H1 (cell line): ENCODE data around the gene KYNU. TPM values are rescaled to one million over a fixed set of nuclear protein-coding genes. Genes with fewer than 3 reads are reported as not detected.

Source experiments
- CTCF ChIA-PET: fragments of 300-600 bp; sonication (Branson Sonifier 250); formaldehyde crosslinking; loops from one replicate; lab custom pipeline; 2021; ENCODE audit not compliant: partially characterized antibody; lab: Charles Lee
- POLR2A ChIA-PET: fragments of 300-600 bp; sonication (Branson Sonifier 250); formaldehyde crosslinking; loops from one replicate; lab custom pipeline; 2021; ENCODE audit warnings: inconsistent platforms; ENCODE audit not compliant: partially characterized antibody; lab: Charles Lee
- DNase-seq, 2 experiments: peaks; one replicate each; pipeline versions ENCODE4 v3.0.0 to v3.0.0-alpha.2; 2010 to 2022; ENCODE audit warnings: low spot score in 2 of 2, low read depth in 1 of 2, mixed read lengths in 1 of 2
- FAIRE-seq: peaks from 2 replicates; lab custom pipeline; 2011; peaks lifted over from hg19 to GRCh38; lab: Jason Lieb, UNC
- H2AFZ ChIP-seq: 2 replicates; pipeline ENCODE4 v1.8.1; 2012; ENCODE audit warnings: low read length, inconsistent platforms
- H2AK5ac ChIP-seq: 2 replicates; pipeline ENCODE4 v1.6.1; 2013; ENCODE audit warnings: low read depth, low read length
- H2BK120ac ChIP-seq: replicated peaks from 2 replicates; pipeline ENCODE3; 2013; ENCODE audit warnings: low read depth, low read length, inconsistent platforms
- H2BK12ac ChIP-seq: 2 replicates; pipeline ENCODE4 v1.6.1; 2013; ENCODE audit warnings: low read depth, low read length
- H2BK15ac ChIP-seq: 2 replicates; pipeline ENCODE4 v1.6.1; 2013; ENCODE audit warnings: low read length
- H2BK20ac ChIP-seq: 2 replicates; pipeline ENCODE4 v1.6.1; 2013; ENCODE audit warnings: low read length
- H2BK5ac ChIP-seq: 2 replicates; pipeline ENCODE4 v1.6.1; 2013; ENCODE audit warnings: low read depth, low read length
- H3K14ac ChIP-seq: 2 replicates; pipeline ENCODE4 v1.6.1; 2013; ENCODE audit warnings: inconsistent platforms; ENCODE audit not compliant: insufficient read length
- H3K18ac ChIP-seq: 2 replicates; pipeline ENCODE4 v1.6.1; 2013; ENCODE audit warnings: low read length; ENCODE audit errors: extremely low read depth
- H3K23ac ChIP-seq: 2 replicates; pipeline ENCODE4 v1.6.1; 2013; ENCODE audit warnings: inconsistent platforms; ENCODE audit not compliant: insufficient read length
- H3K23me2 ChIP-seq: 2 replicates; pipeline ENCODE4 v1.6.1; 2013; ENCODE audit warnings: low read depth, low read length
- H3K27ac ChIP-seq: 2 replicates; pipeline ENCODE4 v1.6.1; 2011; ENCODE audit warnings: low read depth, low read length, inconsistent platforms
- H3K27me3 ChIP-seq, 4 experiments: replicated peaks in 1 of 4; 1 replicate in 1 of 4; 2 replicates in 3 of 4; pipeline versions ENCODE4 v1.6.1 to v1.8.1; 2011 to 2013; ENCODE audit warnings: low read length in 3 of 4, mild to moderate bottlenecking in 3 of 4, inconsistent platforms in 2 of 4, mixed read lengths in 2 of 4, moderate library complexity in 1 of 4; ENCODE audit not compliant: control insufficient read depth in 3 of 4, insufficient read depth in 3 of 4; ENCODE audit errors: extremely low read depth in 1 of 4
- H3K36me3 ChIP-seq, 4 experiments: 2 replicates each; pipeline versions ENCODE4 v1.6.1 to v1.8.1; 2011 to 2013; ENCODE audit warnings: mild to moderate bottlenecking in 4 of 4, low read length in 3 of 4, moderate library complexity in 2 of 4, control low read depth in 1 of 4, inconsistent platforms in 1 of 4; ENCODE audit not compliant: insufficient read depth in 4 of 4, control insufficient read depth in 2 of 4
- H3K4ac ChIP-seq: replicated peaks from 2 replicates; pipeline ENCODE3; 2013; ENCODE audit warnings: low read length, low read depth, mixed read lengths, inconsistent platforms; ENCODE audit not compliant: insufficient read length
- H3K4me1 ChIP-seq, 4 experiments: replicated peaks in 1 of 4; 1 replicate in 1 of 4; 2 replicates in 3 of 4; pipeline versions ENCODE4 v1.6.1 to v1.8.1; 2011 to 2013; ENCODE audit warnings: low read length in 3 of 4, inconsistent platforms in 2 of 4, mixed read lengths in 1 of 4; ENCODE audit not compliant: insufficient read depth in 4 of 4, control insufficient read depth in 3 of 4
- H3K4me2 ChIP-seq, 2 experiments: 2 replicates each; pipeline versions ENCODE4 v1.6.1 to v1.8.1; 2011 to 2013; ENCODE audit warnings: low read depth in 2 of 2, low read length in 2 of 2, control low read depth in 1 of 2, inconsistent platforms in 1 of 2, mild to moderate bottlenecking in 1 of 2; ENCODE audit not compliant: insufficient read depth in 1 of 2
- H3K4me3 ChIP-seq, 4 experiments: fragments of 200-600, 300-600 bp in 1 of 4; sonication (generic), shearing (Covaris generic), sonication (Bioruptor Twin) in 1 of 4; 2 replicates each; pipeline versions ENCODE4 v1.5.1 to v1.8.1; 2011 to 2016; ENCODE audit warnings: low read length in 4 of 4, low read depth in 3 of 4, control low read depth in 2 of 4, inconsistent platforms in 2 of 4, mild to moderate bottlenecking in 2 of 4, mixed read lengths in 1 of 4, moderate library complexity in 1 of 4; ENCODE audit not compliant: insufficient read depth in 2 of 4; ENCODE audit errors: extremely low read depth in 1 of 4
- H3K56ac ChIP-seq: replicated peaks from 2 replicates; pipeline ENCODE3; 2013; ENCODE audit warnings: low read depth, mild to moderate bottlenecking, mixed read lengths, low read length, inconsistent platforms; ENCODE audit not compliant: insufficient read length
- H3K79me1 ChIP-seq: 2 replicates; pipeline ENCODE4 v1.6.1; 2013; ENCODE audit warnings: low read depth, low read length, control low read depth
- H3K79me2 ChIP-seq, 2 experiments: 2 replicates each; pipeline versions ENCODE4 v1.6.1 to v1.8.1; 2012 to 2013; ENCODE audit warnings: low read length in 2 of 2, mild to moderate bottlenecking in 2 of 2, inconsistent platforms in 1 of 2; ENCODE audit not compliant: insufficient read depth in 2 of 2, control insufficient read depth in 1 of 2
- H3K9ac ChIP-seq, 4 experiments: replicated peaks in 1 of 4; 1 replicate in 1 of 4; 2 replicates in 3 of 4; pipeline versions ENCODE4 v1.6.1 to v1.8.1; 2011 to 2013; ENCODE audit warnings: low read depth in 3 of 4, low read length in 3 of 4, control low read depth in 2 of 4, mild to moderate bottlenecking in 2 of 4, moderate library complexity in 2 of 4, inconsistent platforms in 1 of 4; ENCODE audit errors: extremely low read depth in 1 of 4
- H3K9me3 ChIP-seq, 2 experiments: 2 replicates each; pipeline versions ENCODE4 v1.6.1 to v1.8.1; 2012 to 2013; ENCODE audit warnings: mild to moderate bottlenecking in 2 of 2, moderate library complexity in 2 of 2, control low read depth in 1 of 2, inconsistent platforms in 1 of 2, low read depth in 1 of 2, low read length in 1 of 2, mixed read lengths in 1 of 2; ENCODE audit not compliant: insufficient read depth in 2 of 2
- H4K20me1 ChIP-seq, 2 experiments: replicated peaks in 1 of 2; 2 replicates each; pipeline versions ENCODE3 to v1.8.1; 2011 to 2013; ENCODE audit warnings: inconsistent platforms in 2 of 2, low read length in 2 of 2, mild to moderate bottlenecking in 1 of 2; ENCODE audit not compliant: insufficient read depth in 2 of 2, control insufficient read depth in 1 of 2
- H4K5ac ChIP-seq: 2 replicates; pipeline ENCODE4 v1.6.1; 2013; ENCODE audit warnings: low read length, low read depth, mixed read lengths, inconsistent platforms; ENCODE audit not compliant: insufficient read length
- H4K8ac ChIP-seq: 2 replicates; pipeline ENCODE4 v1.8.0; 2013; ENCODE audit warnings: mild to moderate bottlenecking, moderate library complexity, low read length, inconsistent platforms; ENCODE audit not compliant: insufficient read depth; ENCODE audit errors: extremely low read depth
- H4K91ac ChIP-seq: replicated peaks from 2 replicates; pipeline ENCODE3; 2013; ENCODE audit warnings: low read length, mixed read lengths, inconsistent platforms; ENCODE audit not compliant: insufficient read length
- BRCA1 ChIP-seq: IDR thresholded peaks from 2 replicates; pipeline ENCODE4 v1.6.1; 2012; ENCODE audit warnings: low read depth, low read length, improper control_type of control experiment
- CHD2 ChIP-seq: IDR thresholded peaks from 2 replicates; pipeline ENCODE4 v1.6.1; 2012; ENCODE audit warnings: low read length, improper control_type of control experiment
- CREB1 ChIP-seq: IDR thresholded peaks from 2 replicates; pipeline ENCODE4 v1.6.1; 2012; ENCODE audit warnings: inconsistent platforms
- EZH2 ChIP-seq: fragments of 200-600 bp; sonication (generic); IDR thresholded peaks from 2 replicates; pipeline ENCODE4 v1.7.1; 2012; ENCODE audit warnings: low read depth, mild to moderate bottlenecking, moderate library complexity, low read length, inconsistent platforms; ENCODE audit not compliant: severe bottlenecking
- JUN ChIP-seq: IDR thresholded peaks from 2 replicates; pipeline ENCODE4 v1.6.1; 2011; ENCODE audit warnings: low read depth, mild to moderate bottlenecking, improper control_type of control experiment, low read length
- KDM1A ChIP-seq: fragments of 200-600, 300-600 bp; sonication (generic); IDR thresholded peaks from 2 replicates; pipeline ENCODE4 v1.7.1; 2016; ENCODE audit warnings: mild to moderate bottlenecking, low read length, borderline replicate concordance
- KDM4A ChIP-seq: IDR thresholded peaks from one replicate; pipeline ENCODE4 v1.7.1; 2012; ENCODE audit warnings: low read depth, mild to moderate bottlenecking, moderate library complexity, low read length, inconsistent platforms; ENCODE audit not compliant: severe bottlenecking
- MAFK ChIP-seq: IDR thresholded peaks from 2 replicates; pipeline ENCODE4 v1.6.1; 2012; ENCODE audit warnings: low read depth, mild to moderate bottlenecking, improper control_type of control experiment, low read length
- SIX5 ChIP-seq: IDR thresholded peaks from 2 replicates; pipeline ENCODE4 v1.6.1; 2011; ENCODE audit warnings: mild to moderate bottlenecking, low read depth, low read length
- TCF12 ChIP-seq: IDR thresholded peaks from 2 replicates; pipeline ENCODE4 v1.6.1; 2011; ENCODE audit warnings: low read depth, mild to moderate bottlenecking, low read length
- YY1 ChIP-seq: IDR thresholded peaks from 2 replicates; pipeline ENCODE4 v1.6.1; 2011; ENCODE audit warnings: low read depth, mild to moderate bottlenecking, low read length
- ZNF274 ChIP-seq: IDR thresholded peaks from 2 replicates; pipeline ENCODE4 v1.7.0; 2012; ENCODE audit warnings: low read length, borderline replicate concordance; ENCODE audit errors: extremely low read depth
- WGBS, 2 experiments: shearing (Covaris generic) in 1 of 2; methylation state at CpG; one replicate each; pipeline versions ENCODE4 v1.1.6 to v1.1.7; 2013 to 2015; ENCODE audit warnings: low lambda C conversion rate in 2 of 2, mixed read lengths in 2 of 2, inconsistent platforms in 1 of 2, low coverage in 1 of 2, missing lambda C conversion rate in 1 of 2; ENCODE audit not compliant: insufficient replicate concordance in 2 of 2, insufficient coverage in 1 of 2, insufficient read length in 1 of 2; ENCODE audit errors: extremely low coverage in 1 of 2, missing lambda C conversion rate in 1 of 2; 5-methylcytosine and 5-hydroxymethylcytosine counted together
- polyA plus RNA-seq, 7 experiments: library from polyadenylated mRNA; depleted of rRNA in 3 of 7; stranded (reverse) in 5 of 7; unstranded in 2 of 7; fragments of >200 nt in 5 of 7; fragments of 200-250 nt in 2 of 7; gene quantifications; 1 replicate in 5 of 7; 2 replicates in 1 of 7; 4 replicates in 1 of 7; pipeline versions ENCODE4 v1.2.1 to v1.2.3, GENCODE V29; 2011 to 2013; ENCODE audit warnings: missing spikeins in 2 of 7, mixed read lengths in 2 of 7
- total RNA-seq: library from RNA; stranded (reverse); fragmentation: NEBNext Ultra II Directional; extraction: Animal tissue kit (Norgen Biotek cat#: 25700); gene quantifications from 2 replicates; pipeline ENCODE4 v1.2.1, GENCODE V29; 2021

The KYNU gene
- total and polyA plus RNA-seq, 2 of the 8 experiments (the other 6 are each of a cell fraction or from before 2014, with no cell fraction given), result 0.09 to 0.13 TPM

GRCh38 chr2:142973822-142974207 is 96.4 kb downstream of the KYNU start:
- H4K8ac ChIP-seq, result no peak overlapping the region
- peak overlapping the region; percentile 2; a peak in 1 of 4 replicates for H3K4me2 ChIP-seq
- TF ChIP-seq CHD2 (no peak), CREB1 (no peak), YY1 (no peak), SIX5 (no peak), EZH2 (no peak), ZNF274 (no peak), KDM4A (no peak), BRCA1 (no peak), TCF12 (no peak), MAFK (no peak), JUN (no peak), KDM1A (no peak)
- TF ChIP-seq, all 59 proteins: peak for 0
- H2AFZ ChIP-seq, result no peak overlapping the region
- H3K4ac ChIP-seq, result peak overlapping the region; percentile 57
- no peak overlapping the region for H2BK15ac ChIP-seq
- H3K56ac ChIP-seq, result peak overlapping the region; percentile 40
- H3K18ac ChIP-seq, result no peak overlapping the region
- H2BK5ac ChIP-seq, result peak overlapping the region; percentile 92; the same call in 1 of the 2 replicates
- H3K27me3 ChIP-seq, result no peaks in the 10 kb centered on the region
- peaks cover 5 to 22% (median 9%) of the 10 kb centered on the region in 4 experiments; a peak in 4 of 7 replicates for H3K4me1 ChIP-seq
- no peaks in the 10 kb centered on the region for H4K20me1 ChIP-seq
- H2BK120ac ChIP-seq, result peak overlapping the region; percentile 95
- peak overlapping the region; percentile 63; the same call in 1 of the 2 replicates for H2BK20ac ChIP-seq
- no peak overlapping the region for H3K14ac ChIP-seq
- H3K23me2 ChIP-seq, result no peaks in the 10 kb centered on the region
- no peak overlapping the region for H2BK12ac ChIP-seq
- peak overlapping the region; percentile 75 for H4K5ac ChIP-seq
- no peaks in the 10 kb centered on the region for H3K79me1 ChIP-seq
- H3K9ac ChIP-seq, result no peak overlapping the region
- H4K91ac ChIP-seq, result peak overlapping the region; percentile 73
- peak overlapping the region; percentile 26; the same call in 1 of the 2 replicates for H3K27ac ChIP-seq
- POLR2A ChIA-PET, result no interaction called here
- no peak overlapping the region for H3K4me3 ChIP-seq
- no peak for FAIRE-seq
- WGBS, 2 experiments, result 39% methylated on average over 4 of the region's 4 CpGs; no CpG with 5 or more reads in 1 of the 2 experiments
- no peak for DNase-seq
- H2AK5ac ChIP-seq, result no peak overlapping the region
- no peaks in the 10 kb centered on the region for H3K79me2 ChIP-seq
- no peak overlapping the region for H3K23ac ChIP-seq
- no peaks in the 10 kb centered on the region for H3K9me3 ChIP-seq
- CTCF ChIA-PET, result interaction anchor here (1.3 to 2.3 kb wide), 3 partner anchors 16 to 332 kb away, joined by 3 to 14 read pairs (median 4); no protein-coding TSS in a partner anchor
- no peaks in the 10 kb centered on the region for H3K36me3 ChIP-seq
